H1 (cell line): ENCODE measurements around the gene IL27RA. TPM values are rescaled to one million over a fixed set of nuclear protein-coding genes. Genes with fewer than 3 reads are reported as not detected.
A peak's percentile ranks its signal among the peaks of the same experiment; 100 is the strongest.

ENCODE experiments used
- CTCF ChIA-PET: fragments of 300-600 bp; sonication (Branson Sonifier 250); formaldehyde crosslinking; loops from one replicate; lab custom pipeline; 2021; ENCODE audit not compliant: partially characterized antibody; lab: Charles Lee
- POLR2A ChIA-PET: fragments of 300-600 bp; sonication (Branson Sonifier 250); formaldehyde crosslinking; loops from one replicate; lab custom pipeline; 2021; ENCODE audit warnings: inconsistent platforms; ENCODE audit not compliant: partially characterized antibody; lab: Charles Lee
- DNase-seq, 2 experiments: peaks; one replicate each; pipeline versions ENCODE4 v3.0.0 to v3.0.0-alpha.2; 2010 to 2022; ENCODE audit warnings: low spot score in 2 of 2, low read depth in 1 of 2, mixed read lengths in 1 of 2
- FAIRE-seq: peaks from 2 replicates; lab custom pipeline; 2011; peaks lifted over from hg19 to GRCh38; lab: Jason Lieb, UNC
- H2AFZ ChIP-seq: 2 replicates; pipeline ENCODE4 v1.8.1; 2012; ENCODE audit warnings: low read length, inconsistent platforms
- H2AK5ac ChIP-seq: 2 replicates; pipeline ENCODE4 v1.6.1; 2013; ENCODE audit warnings: low read depth, low read length
- H2BK120ac ChIP-seq: replicated peaks from 2 replicates; pipeline ENCODE3; 2013; ENCODE audit warnings: low read depth, low read length, inconsistent platforms
- H2BK12ac ChIP-seq: 2 replicates; pipeline ENCODE4 v1.6.1; 2013; ENCODE audit warnings: low read depth, low read length
- H2BK15ac ChIP-seq: 2 replicates; pipeline ENCODE4 v1.6.1; 2013; ENCODE audit warnings: low read length
- H2BK20ac ChIP-seq: 2 replicates; pipeline ENCODE4 v1.6.1; 2013; ENCODE audit warnings: low read length
- H2BK5ac ChIP-seq: 2 replicates; pipeline ENCODE4 v1.6.1; 2013; ENCODE audit warnings: low read depth, low read length
- H3K14ac ChIP-seq: 2 replicates; pipeline ENCODE4 v1.6.1; 2013; ENCODE audit warnings: inconsistent platforms; ENCODE audit not compliant: insufficient read length
- H3K18ac ChIP-seq: 2 replicates; pipeline ENCODE4 v1.6.1; 2013; ENCODE audit warnings: low read length; ENCODE audit errors: extremely low read depth
- H3K23ac ChIP-seq: 2 replicates; pipeline ENCODE4 v1.6.1; 2013; ENCODE audit warnings: inconsistent platforms; ENCODE audit not compliant: insufficient read length
- H3K23me2 ChIP-seq: 2 replicates; pipeline ENCODE4 v1.6.1; 2013; ENCODE audit warnings: low read depth, low read length
- H3K27ac ChIP-seq: 2 replicates; pipeline ENCODE4 v1.6.1; 2011; ENCODE audit warnings: low read depth, low read length, inconsistent platforms
- H3K27me3 ChIP-seq, 4 experiments: replicated peaks in 1 of 4; 1 replicate in 1 of 4; 2 replicates in 3 of 4; pipeline versions ENCODE4 v1.6.1 to v1.8.1; 2011 to 2013; ENCODE audit warnings: low read length in 3 of 4, mild to moderate bottlenecking in 3 of 4, inconsistent platforms in 2 of 4, mixed read lengths in 2 of 4, moderate library complexity in 1 of 4; ENCODE audit not compliant: control insufficient read depth in 3 of 4, insufficient read depth in 3 of 4; ENCODE audit errors: extremely low read depth in 1 of 4
- H3K36me3 ChIP-seq, 4 experiments: 2 replicates each; pipeline versions ENCODE4 v1.6.1 to v1.8.1; 2011 to 2013; ENCODE audit warnings: mild to moderate bottlenecking in 4 of 4, low read length in 3 of 4, moderate library complexity in 2 of 4, control low read depth in 1 of 4, inconsistent platforms in 1 of 4; ENCODE audit not compliant: insufficient read depth in 4 of 4, control insufficient read depth in 2 of 4
- H3K4ac ChIP-seq: replicated peaks from 2 replicates; pipeline ENCODE3; 2013; ENCODE audit warnings: low read length, low read depth, mixed read lengths, inconsistent platforms; ENCODE audit not compliant: insufficient read length
- H3K4me1 ChIP-seq, 4 experiments: replicated peaks in 1 of 4; 1 replicate in 1 of 4; 2 replicates in 3 of 4; pipeline versions ENCODE4 v1.6.1 to v1.8.1; 2011 to 2013; ENCODE audit warnings: low read length in 3 of 4, inconsistent platforms in 2 of 4, mixed read lengths in 1 of 4; ENCODE audit not compliant: insufficient read depth in 4 of 4, control insufficient read depth in 3 of 4
- H3K4me2 ChIP-seq, 2 experiments: 2 replicates each; pipeline versions ENCODE4 v1.6.1 to v1.8.1; 2011 to 2013; ENCODE audit warnings: low read depth in 2 of 2, low read length in 2 of 2, control low read depth in 1 of 2, inconsistent platforms in 1 of 2, mild to moderate bottlenecking in 1 of 2; ENCODE audit not compliant: insufficient read depth in 1 of 2
- H3K4me3 ChIP-seq, 4 experiments: fragments of 200-600, 300-600 bp in 1 of 4; sonication (generic), shearing (Covaris generic), sonication (Bioruptor Twin) in 1 of 4; 2 replicates each; pipeline versions ENCODE4 v1.5.1 to v1.8.1; 2011 to 2016; ENCODE audit warnings: low read length in 4 of 4, low read depth in 3 of 4, control low read depth in 2 of 4, inconsistent platforms in 2 of 4, mild to moderate bottlenecking in 2 of 4, mixed read lengths in 1 of 4, moderate library complexity in 1 of 4; ENCODE audit not compliant: insufficient read depth in 2 of 4; ENCODE audit errors: extremely low read depth in 1 of 4
- H3K56ac ChIP-seq: replicated peaks from 2 replicates; pipeline ENCODE3; 2013; ENCODE audit warnings: low read depth, mild to moderate bottlenecking, mixed read lengths, low read length, inconsistent platforms; ENCODE audit not compliant: insufficient read length
- H3K79me1 ChIP-seq: 2 replicates; pipeline ENCODE4 v1.6.1; 2013; ENCODE audit warnings: low read depth, low read length, control low read depth
- H3K79me2 ChIP-seq, 2 experiments: 2 replicates each; pipeline versions ENCODE4 v1.6.1 to v1.8.1; 2012 to 2013; ENCODE audit warnings: low read length in 2 of 2, mild to moderate bottlenecking in 2 of 2, inconsistent platforms in 1 of 2; ENCODE audit not compliant: insufficient read depth in 2 of 2, control insufficient read depth in 1 of 2
- H3K9ac ChIP-seq, 4 experiments: replicated peaks in 1 of 4; 1 replicate in 1 of 4; 2 replicates in 3 of 4; pipeline versions ENCODE4 v1.6.1 to v1.8.1; 2011 to 2013; ENCODE audit warnings: low read depth in 3 of 4, low read length in 3 of 4, control low read depth in 2 of 4, mild to moderate bottlenecking in 2 of 4, moderate library complexity in 2 of 4, inconsistent platforms in 1 of 4; ENCODE audit errors: extremely low read depth in 1 of 4
- H3K9me3 ChIP-seq, 2 experiments: 2 replicates each; pipeline versions ENCODE4 v1.6.1 to v1.8.1; 2012 to 2013; ENCODE audit warnings: mild to moderate bottlenecking in 2 of 2, moderate library complexity in 2 of 2, control low read depth in 1 of 2, inconsistent platforms in 1 of 2, low read depth in 1 of 2, low read length in 1 of 2, mixed read lengths in 1 of 2; ENCODE audit not compliant: insufficient read depth in 2 of 2
- H4K20me1 ChIP-seq, 2 experiments: replicated peaks in 1 of 2; 2 replicates each; pipeline versions ENCODE3 to v1.8.1; 2011 to 2013; ENCODE audit warnings: inconsistent platforms in 2 of 2, low read length in 2 of 2, mild to moderate bottlenecking in 1 of 2; ENCODE audit not compliant: insufficient read depth in 2 of 2, control insufficient read depth in 1 of 2
- H4K5ac ChIP-seq: 2 replicates; pipeline ENCODE4 v1.6.1; 2013; ENCODE audit warnings: low read length, low read depth, mixed read lengths, inconsistent platforms; ENCODE audit not compliant: insufficient read length
- H4K8ac ChIP-seq: 2 replicates; pipeline ENCODE4 v1.8.0; 2013; ENCODE audit warnings: mild to moderate bottlenecking, moderate library complexity, low read length, inconsistent platforms; ENCODE audit not compliant: insufficient read depth; ENCODE audit errors: extremely low read depth
- H4K91ac ChIP-seq: replicated peaks from 2 replicates; pipeline ENCODE3; 2013; ENCODE audit warnings: low read length, mixed read lengths, inconsistent platforms; ENCODE audit not compliant: insufficient read length
- CHD1 ChIP-seq: IDR thresholded peaks from 2 replicates; pipeline ENCODE4 v1.6.1; 2012; ENCODE audit warnings: low read depth, low read length, improper control_type of control experiment
- EZH2 ChIP-seq: fragments of 200-600 bp; sonication (generic); IDR thresholded peaks from 2 replicates; pipeline ENCODE4 v1.7.1; 2012; ENCODE audit warnings: low read depth, mild to moderate bottlenecking, moderate library complexity, low read length, inconsistent platforms; ENCODE audit not compliant: severe bottlenecking
- HDAC2 ChIP-seq, 2 experiments: fragments of 300-600 bp in 1 of 2; sonication (generic) in 1 of 2; IDR thresholded peaks; 2 replicates each; pipeline ENCODE4 v1.6.1; 2011 to 2012; ENCODE audit warnings: low read depth in 2 of 2, low read length in 2 of 2, mild to moderate bottlenecking in 2 of 2, moderate library complexity in 2 of 2, borderline replicate concordance in 1 of 2, inconsistent platforms in 1 of 2
- RBBP5 ChIP-seq: IDR thresholded peaks from 2 replicates; pipeline ENCODE4 v1.7.1; 2012; ENCODE audit warnings: low read depth, mild to moderate bottlenecking, inconsistent platforms, low read length, moderate library complexity, borderline replicate concordance
- RFX5 ChIP-seq: IDR thresholded peaks from 2 replicates; pipeline ENCODE4 v1.6.1; 2011; ENCODE audit warnings: low read depth, low read length, improper control_type of control experiment, borderline replicate concordance
- RNF2 ChIP-seq: fragments of 200-900, 300-1000 bp; sonication (generic); IDR thresholded peaks from 2 replicates; pipeline ENCODE4 v1.7.1; 2016; ENCODE audit warnings: borderline replicate concordance, low read depth, mild to moderate bottlenecking, antibody characterized with exemption, low read length; ENCODE audit not compliant: poor library complexity, severe bottlenecking; ENCODE audit errors: missing control alignments
- SAP30 ChIP-seq: fragments of 300-600 bp; sonication (generic); IDR thresholded peaks from 2 replicates; pipeline ENCODE4 v1.7.1; 2012; ENCODE audit warnings: low read length, moderate library complexity, mild to moderate bottlenecking, inconsistent platforms; ENCODE audit not compliant: insufficient read depth, insufficient replicate concordance
- TAF7 ChIP-seq: optimal IDR thresholded peaks from 2 replicates; pipeline ENCODE3; 2011; ENCODE audit warnings: low read depth, mild to moderate bottlenecking, inconsistent platforms, low read length, moderate library complexity, borderline replicate concordance
- TBP ChIP-seq: IDR thresholded peaks from 2 replicates; pipeline ENCODE4 v1.6.1; 2011; ENCODE audit warnings: low read depth, low read length, improper control_type of control experiment
- WGBS, 2 experiments: shearing (Covaris generic) in 1 of 2; methylation state at CpG; one replicate each; pipeline versions ENCODE4 v1.1.6 to v1.1.7; 2013 to 2015; ENCODE audit warnings: low lambda C conversion rate in 2 of 2, mixed read lengths in 2 of 2, inconsistent platforms in 1 of 2, low coverage in 1 of 2, missing lambda C conversion rate in 1 of 2; ENCODE audit not compliant: insufficient replicate concordance in 2 of 2, insufficient coverage in 1 of 2, insufficient read length in 1 of 2; ENCODE audit errors: extremely low coverage in 1 of 2, missing lambda C conversion rate in 1 of 2; 5-methylcytosine and 5-hydroxymethylcytosine counted together
- polyA plus RNA-seq, 7 experiments: library from polyadenylated mRNA; depleted of rRNA in 3 of 7; stranded (reverse) in 5 of 7; unstranded in 2 of 7; fragments of >200 nt in 5 of 7; fragments of 200-250 nt in 2 of 7; gene quantifications; 1 replicate in 5 of 7; 2 replicates in 1 of 7; 4 replicates in 1 of 7; pipeline versions ENCODE4 v1.2.1 to v1.2.3, GENCODE V29; 2011 to 2013; ENCODE audit warnings: missing spikeins in 2 of 7, mixed read lengths in 2 of 7
- total RNA-seq: library from RNA; stranded (reverse); fragmentation: NEBNext Ultra II Directional; extraction: Animal tissue kit (Norgen Biotek cat#: 25700); gene quantifications from 2 replicates; pipeline ENCODE4 v1.2.1, GENCODE V29; 2021

Gene IL27RA
- total and polyA plus RNA-seq, 2 of the 8 experiments (the other 6 are each of a cell fraction or from before 2014, with no cell fraction given), result 9.9 to 14.7 TPM

GRCh38 chr19:14005349-14006084 is 26.0 kb upstream of the IL27RA start:
- H3K9me3 ChIP-seq, result no peaks in the 10 kb centered on the region
- peak overlapping the region; percentile 55; the same call in 1 of the 2 replicates for H2BK15ac ChIP-seq
- no peaks in the 10 kb centered on the region for H4K20me1 ChIP-seq
- H3K4me3 ChIP-seq, result peak overlapping the region; percentile 62 to 81 (median 69); a peak in 6 of 8 replicates
- WGBS, 2 experiments, result 62% methylated on average over 8 of the region's 50 CpGs; no CpG with 5 or more reads in 1 of the 2 experiments
- H3K4me2 ChIP-seq, result peak overlapping the region; percentile 41 to 56
- H2BK12ac ChIP-seq, result no peak overlapping the region
- CTCF ChIA-PET, result interaction anchor here (0.6 to 1.8 kb wide), 7 partner anchors 12 to 125 kb away, joined by 3 to 6 read pairs (median 4); partner anchors contain the start of gene IL27RA
- peaks cover 5% of the 10 kb centered on the region; the same call in 1 of the 2 replicates for H3K23me2 ChIP-seq
- no peaks in the 10 kb centered on the region; a peak in 1 of 8 replicates for H3K36me3 ChIP-seq
- no peak overlapping the region for H2BK120ac ChIP-seq
- no peak overlapping the region; the same call in 1 of the 2 replicates for H2BK5ac ChIP-seq
- H3K79me2 ChIP-seq, result peaks cover 0 to 9% of the 10 kb centered on the region in 2 experiments; a peak in 2 of 4 replicates
- no peak overlapping the region for H3K56ac ChIP-seq
- no peak overlapping the region for H2AK5ac ChIP-seq
- H4K5ac ChIP-seq, result no peak overlapping the region
- peak overlapping the region; percentile 61 for H3K27ac ChIP-seq
- FAIRE-seq, result no peak
- H4K91ac ChIP-seq, result no peak overlapping the region
- H3K79me1 ChIP-seq, result peaks cover 3% of the 10 kb centered on the region
- peak overlapping the region; percentile 69 to 85 (median 80) for H3K9ac ChIP-seq
- peak overlapping the region; percentile 7; the same call in 1 of the 2 replicates for H3K18ac ChIP-seq
- peaks cover 0 to 4% (median under 1%) of the 10 kb centered on the region in 4 experiments; a peak in 5 of 7 replicates for H3K4me1 ChIP-seq
- H3K27me3 ChIP-seq, result no peaks in the 10 kb centered on the region
- H2BK20ac ChIP-seq, result 0 out of 2 replicates have a peak overlapping the region, but pooled peaks have one; percentile 74
- H2AFZ ChIP-seq, result no peak overlapping the region
- DNase-seq, result peak; percentile 51 to 94
- no peak overlapping the region for H3K23ac ChIP-seq
- no peak overlapping the region for H3K14ac ChIP-seq
- H3K4ac ChIP-seq, result no peak overlapping the region
- peak overlapping the region; percentile 94; the same call in 1 of the 2 replicates for H4K8ac ChIP-seq
- POLR2A ChIA-PET, result interaction anchor here (0.8 to 3.5 kb wide), 18 partner anchors 9 to 159 kb away, joined by 3 to 16 read pairs (median 6); partner anchors contain the start of genes DCAF15, IL27RA and RLN3
- TF ChIP-seq CHD1 (no peak), TBP (peak; percentile 85), EZH2 (no peak), RNF2 (no peak), RFX5 (no peak), RBBP5 (no peak), SAP30 (no peak), HDAC2 (IDR thresholded peaks at IDR 0.05; ENCODE audit: borderline replicate concordance in 1 of 2, low read depth in 2 of 2, low read length in 2 of 2) (peak in 1 of 2 experiments; percentile 98; a peak in 2 of 4 replicates), TAF7 (no peak)
